Measurements from ENCODE around the gene LEFTY1.

LEFTY1 gene

GRCh38 chr1:225914947-225915346, 26.0 kb upstream of the LEFTY1 start:
- no peak for DNase-seq (ENCODE audit: low read depth)
- no peak for TF ChIP-seq CTCF (conservative IDR thresholded peaks at IDR 0.05; ENCODE audit: low read depth, low read length)
- H3K4me3 ChIP-seq (ENCODE audit: low read length), result no peak overlapping the region

- no peak overlapping the region for H3K4me3 ChIP-seq (ENCODE audit: low read length)
- TF ChIP-seq CTCF (conservative IDR thresholded peaks at IDR 0.05; ENCODE audit: low read depth, low read length), result no peak
- no peak for DNase-seq (ENCODE audit: low read depth)
Observed at GRCh38 chr1:225914391-225914790, 25.4 kb upstream of the LEFTY1 start.

- no peak for DNase-seq (ENCODE audit: low read depth)
- peak overlapping the region; percentile 17 for H3K4me3 ChIP-seq (ENCODE audit: low read length)
Observed at GRCh38 chr1:225911191-225912130, 22.5 kb upstream of the LEFTY1 start.

GRCh38 chr1:225909477-225909876, 20.5 kb upstream of the LEFTY1 start:
- DNase-seq (ENCODE audit: low read depth), result no peak
- H3K4me3 ChIP-seq (ENCODE audit: low read length), result no peak overlapping the region
- TF ChIP-seq CTCF (conservative IDR thresholded peaks at IDR 0.05; ENCODE audit: low read depth, low read length), result no peak

More at GRCh38 chr1:225911191-225912130, 22.5 kb upstream of the LEFTY1 start:
- TF ChIP-seq CTCF (conservative IDR thresholded peaks at IDR 0.05; ENCODE audit: low read depth, low read length), result peak; percentile 78

- H3K4me3 ChIP-seq (ENCODE audit: low read length), result no peak overlapping the region
- no peak for TF ChIP-seq CTCF (conservative IDR thresholded peaks at IDR 0.05; ENCODE audit: low read depth, low read length)
- no peak for DNase-seq (ENCODE audit: low read depth)
Observed at GRCh38 chr1:225908773-225909172, 19.8 kb upstream of the LEFTY1 start.

- TF ChIP-seq CTCF (conservative IDR thresholded peaks at IDR 0.05; ENCODE audit: low read depth, low read length), result no peak
- DNase-seq (ENCODE audit: low read depth), result no peak
- no peak overlapping the region for H3K4me3 ChIP-seq (ENCODE audit: low read length)
Observed at GRCh38 chr1:225908013-225908640, 19.2 kb upstream of the LEFTY1 start.
